ENCODE results near the gene KANSL1.

DNA sequence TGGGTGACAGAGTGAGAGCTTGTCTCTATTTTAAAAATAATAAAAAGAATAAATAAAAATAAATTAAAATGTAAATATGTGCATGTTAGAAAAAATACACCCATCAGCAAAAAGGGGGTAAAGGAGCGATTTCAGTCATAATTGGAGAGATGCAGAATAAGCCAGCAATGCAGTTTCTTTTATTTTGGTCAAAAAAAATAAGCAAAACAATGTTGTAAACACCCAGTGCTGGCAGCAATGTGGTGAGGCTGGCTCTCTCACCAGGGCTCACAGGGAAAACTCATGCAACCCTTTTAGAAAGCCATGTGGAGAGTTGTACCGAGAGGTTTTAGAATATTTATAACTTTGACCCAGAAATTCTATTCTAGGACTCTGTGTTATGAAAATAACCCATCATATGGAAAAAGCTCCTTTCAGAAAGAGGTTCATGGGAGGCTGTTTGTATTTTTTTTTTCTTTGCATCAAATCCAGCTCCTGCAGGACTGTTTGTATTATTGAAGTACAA lies 185.7 kb downstream of the KANSL1 start:
- TF ChIP-seq, protein P1, sequence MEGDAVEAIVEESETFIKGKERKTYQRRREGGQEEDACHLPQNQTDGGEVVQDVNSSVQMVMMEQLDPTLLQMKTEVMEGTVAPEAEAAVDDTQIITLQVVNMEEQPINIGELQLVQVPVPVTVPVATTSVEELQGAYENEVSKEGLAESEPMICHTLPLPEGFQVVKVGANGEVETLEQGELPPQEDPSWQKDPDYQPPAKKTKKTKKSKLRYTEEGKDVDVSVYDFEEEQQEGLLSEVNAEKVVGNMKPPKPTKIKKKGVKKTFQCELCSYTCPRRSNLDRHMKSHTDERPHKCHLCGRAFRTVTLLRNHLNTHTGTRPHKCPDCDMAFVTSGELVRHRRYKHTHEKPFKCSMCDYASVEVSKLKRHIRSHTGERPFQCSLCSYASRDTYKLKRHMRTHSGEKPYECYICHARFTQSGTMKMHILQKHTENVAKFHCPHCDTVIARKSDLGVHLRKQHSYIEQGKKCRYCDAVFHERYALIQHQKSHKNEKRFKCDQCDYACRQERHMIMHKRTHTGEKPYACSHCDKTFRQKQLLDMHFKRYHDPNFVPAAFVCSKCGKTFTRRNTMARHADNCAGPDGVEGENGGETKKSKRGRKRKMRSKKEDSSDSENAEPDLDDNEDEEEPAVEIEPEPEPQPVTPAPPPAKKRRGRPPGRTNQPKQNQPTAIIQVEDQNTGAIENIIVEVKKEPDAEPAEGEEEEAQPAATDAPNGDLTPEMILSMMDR (IDR thresholded peaks at IDR 0.05; ENCODE audit: low read depth, low read length): no peak
- TF ChIP-seq POLR2A (IDR thresholded peaks at IDR 0.05; ENCODE audit: extremely low read depth, insufficient read length): no peak
- TF ChIP-seq, protein P2, sequence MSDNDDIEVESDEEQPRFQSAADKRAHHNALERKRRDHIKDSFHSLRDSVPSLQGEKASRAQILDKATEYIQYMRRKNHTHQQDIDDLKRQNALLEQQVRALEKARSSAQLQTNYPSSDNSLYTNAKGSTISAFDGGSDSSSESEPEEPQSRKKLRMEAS (IDR thresholded peaks at IDR 0.05; ENCODE audit: low read depth, low read length): no peak

All from NB4 (cell line).